Ascending aorta (tissue), 2 donors: ENCODE measurements around the gene KLHL22. TPM values are rescaled to one million over a fixed set of nuclear protein-coding genes. Genes with fewer than 3 reads are reported as not detected.

Experiments
- DNase-seq, 2 donors: peaks; one replicate each; pipeline ENCODE4 v3.0.0-alpha.2; 2019; ENCODE audit warnings: low spot score in 2 of 2
- H3K27ac ChIP-seq, 2 donors: fragments of 200-600 bp; sonication (generic); one replicate each; pipeline ENCODE4 v1.5.1; 2016 to 2017; ENCODE audit warnings: mild to moderate bottlenecking in 1 of 2
- H3K27me3 ChIP-seq: fragments of 200-600 bp; sonication (generic); one replicate; pipeline ENCODE4 v1.5.1; 2017
- H3K36me3 ChIP-seq, 2 donors: fragments of 200-600 bp; sonication (generic); one replicate each; pipeline ENCODE4 v1.5.1; 2016
- H3K4me1 ChIP-seq, 2 donors: fragments of 200-600 bp; sonication (generic); one replicate each; pipeline ENCODE4 v1.5.1; 2016 to 2017; ENCODE audit warnings: mild to moderate bottlenecking in 1 of 2
- H3K4me3 ChIP-seq, 2 donors: fragments of 200-600 bp; sonication (generic); one replicate each; pipeline ENCODE4 v1.5.1; 2016 to 2017; ENCODE audit warnings: mild to moderate bottlenecking in 1 of 2
- H3K9me3 ChIP-seq, 2 donors: fragments of 200-600 bp; sonication (generic); one replicate each; pipeline ENCODE4 v1.5.1; 2016
- CTCF ChIP-seq, 3 experiments: fragments of 200-600 bp in 2 of 3; fragments of 450-650 bp in 1 of 3; sonication (generic) in 2 of 3; IDR thresholded peaks; one replicate each; pipeline ENCODE4 v1.5.1; 2016 to 2019; ENCODE audit warnings: antibody characterized with exemption in 3 of 3, mild to moderate bottlenecking in 1 of 3, moderate library complexity in 1 of 3
- intact Hi-C: fragments of 100-400 bp; cut with DNase I; formaldehyde crosslinking; loops from one replicate; pipeline ENCODE4 v1.15.1; 2023
- total RNA-seq: library from RNA; depleted of rRNA; stranded (reverse); fragments of >200 nt; gene quantifications from one replicate; pipeline ENCODE4 v1.1.0, GENCODE V29; 2016

KLHL22 gene
- total RNA-seq, 1 donor from 2014 or later, result 63.8 TPM

DNA sequence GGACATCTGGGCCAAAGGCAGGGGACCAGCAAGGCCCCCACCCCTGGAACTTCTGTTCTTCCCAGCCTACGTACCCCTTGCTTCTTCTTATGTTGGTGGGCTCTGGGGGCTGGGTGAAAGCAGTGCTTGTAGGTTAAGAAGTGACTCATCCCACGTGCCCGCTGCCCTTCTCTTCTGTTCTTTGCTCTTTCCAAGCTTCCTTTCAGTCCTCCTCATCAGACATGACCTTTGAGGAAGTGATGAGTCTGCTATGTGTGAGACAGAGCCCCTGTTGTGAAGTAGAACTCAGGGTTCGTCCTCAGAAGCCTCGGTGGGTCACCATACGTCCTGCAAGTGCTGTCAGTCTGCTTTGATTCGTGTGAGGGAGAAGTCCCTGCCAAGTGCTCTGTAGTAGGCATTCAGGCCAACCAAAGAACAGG is 24.5 kb upstream of the KLHL22 start:
- H3K36me3 ChIP-seq, result peaks cover 15 to 20% of the 10 kb centered on the region in 2 donors
- no peak overlapping the region for H3K27ac ChIP-seq
- no peak for DNase-seq
- no peaks in the 10 kb centered on the region for H3K27me3 ChIP-seq
- no peak for TF ChIP-seq CTCF (IDR thresholded peaks at IDR 0.05)
- peaks cover 6 to 23% of the 10 kb centered on the region in 2 donors for H3K4me1 ChIP-seq
- no peaks in the 10 kb centered on the region for H3K9me3 ChIP-seq
- H3K4me3 ChIP-seq, result no peak overlapping the region
- intact Hi-C loops, result no loop called here

GRCh38 chr22:20519558-20519957 is 24.0 kb upstream of the KLHL22 start:
- Histone ChIP-seq H3K4me1 (peaks cover 6 to 25% of the 10 kb centered on the region in 2 donors), H3K4me3 (no peak overlapping the region), H3K36me3 (peaks cover 15 to 20% of the 10 kb centered on the region in 2 donors), H3K9me3 (no peaks in the 10 kb centered on the region), H3K27me3 (no peaks in the 10 kb centered on the region), H3K27ac (no peak overlapping the region)
- intact Hi-C loops, result no loop called here
- TF ChIP-seq CTCF (IDR thresholded peaks at IDR 0.05), result no peak
- no peak for DNase-seq

GRCh38 chr22:20517841-20518592 is 22.4 kb upstream of the KLHL22 start:
- Histone ChIP-seq H3K27me3 (no peaks in the 10 kb centered on the region), H3K36me3 (peaks cover 15 to 20% of the 10 kb centered on the region in 2 donors), H3K4me1 (peaks cover 0 to 13% of the 10 kb centered on the region in 2 donors), H3K4me3 (no peak overlapping the region), H3K9me3 (no peaks in the 10 kb centered on the region), H3K27ac (no peak overlapping the region)
- intact Hi-C loops, result no loop called here
- no peak for TF ChIP-seq CTCF (IDR thresholded peaks at IDR 0.05)
- no peak for DNase-seq

DNA sequence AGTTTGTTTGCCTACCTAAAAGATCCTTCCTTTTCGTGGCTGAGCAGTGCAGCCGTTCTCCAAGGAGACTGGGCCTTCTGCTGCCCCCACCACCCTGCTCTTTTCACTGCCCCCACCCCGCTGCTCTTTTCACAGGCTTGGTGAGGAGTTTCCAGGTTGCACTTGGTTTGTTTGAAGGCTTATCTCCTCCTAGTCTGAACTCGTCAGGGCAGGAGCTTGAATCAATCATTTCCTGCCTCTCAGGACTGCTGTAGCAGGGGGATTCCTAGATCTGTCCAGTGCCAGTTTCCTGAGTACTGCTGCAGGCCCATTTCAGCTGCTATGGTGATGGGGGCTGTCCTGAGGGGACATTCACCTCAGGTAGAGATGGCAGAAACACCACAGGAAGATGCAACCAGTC is 21.8 kb upstream of the KLHL22 start:
- Histone ChIP-seq H3K27me3 (no peaks in the 10 kb centered on the region), H3K36me3 (peaks cover 15 to 20% of the 10 kb centered on the region in 2 donors), H3K4me3 (no peak overlapping the region), H3K4me1 (peaks cover 0 to 8% of the 10 kb centered on the region in 2 donors), H3K27ac (no peak overlapping the region), H3K9me3 (no peaks in the 10 kb centered on the region)
- no peak for DNase-seq
- intact Hi-C loops, result no loop called here
- TF ChIP-seq CTCF (IDR thresholded peaks at IDR 0.05), result no peak

DNA sequence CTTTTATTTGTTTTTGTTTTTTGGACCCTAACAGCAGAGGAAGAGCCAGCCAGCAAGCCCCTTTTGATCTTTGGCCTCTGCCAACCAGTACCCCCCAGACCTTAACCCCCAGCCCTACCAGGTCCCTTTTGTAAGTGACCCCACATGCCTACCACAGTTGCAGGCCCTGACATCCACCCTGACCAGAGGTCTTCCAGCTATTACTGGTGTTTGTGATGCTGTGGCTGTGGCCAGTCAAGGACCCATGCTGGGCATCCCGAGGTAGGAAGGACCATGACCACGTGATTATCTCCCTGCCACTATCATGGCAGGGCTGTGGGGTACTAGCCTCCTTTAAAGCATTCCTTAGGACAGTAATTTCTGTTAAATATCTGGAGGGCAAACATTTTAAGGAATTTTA is 20.8 kb upstream of the KLHL22 start:
- TF ChIP-seq CTCF (IDR thresholded peaks at IDR 0.05), result no peak
- DNase-seq, result no peak
- intact Hi-C loops, result no loop called here
- peaks cover 0 to 13% of the 10 kb centered on the region in 2 donors for H3K4me1 ChIP-seq
- H3K27ac ChIP-seq, result no peak overlapping the region
- no peaks in the 10 kb centered on the region for H3K27me3 ChIP-seq
- H3K9me3 ChIP-seq, result no peaks in the 10 kb centered on the region
- H3K4me3 ChIP-seq, result no peak overlapping the region
- peaks cover 15 to 20% of the 10 kb centered on the region in 2 donors for H3K36me3 ChIP-seq
